HepG2 (cell line): ENCODE data around the gene GHSR. TPM values are rescaled to one million over a fixed set of nuclear protein-coding genes. Genes with fewer than 3 reads are reported as not detected.

ENCODE experiments used
- ATAC-seq: fragments of 200-7000 bp; cut with Tn5 transposase; 3 replicates; pipeline ENCODE4 v1.9.1; 2020; ENCODE audit warnings: mild to moderate bottlenecking, moderate library complexity
- BruUV-seq: library from RNA; stranded (reverse); fragments of 400-500 nt; replicated peaks from 2 replicates; lab custom pipeline; 2021; lab: Mats Ljungman, UMichigan
- CTCF ChIA-PET: fragments of 300-600 bp; formaldehyde crosslinking; extraction: SDS; loops from one replicate; lab custom pipeline; 2021; ENCODE audit warnings: low total read pairs, inconsistent platforms, low intra/inter-chr PET ratio; lab: Yijun Ruan, JAX
- POLR2A ChIA-PET: fragments of 350-600 bp; sonication (Branson Sonifier 250); formaldehyde crosslinking; loops from one replicate; lab custom pipeline; 2020; ENCODE audit warnings: antibody characterized with exemption, inconsistent platforms; lab: Yijun Ruan, JAX
- DNase-seq: peaks from one replicate; pipeline ENCODE4 v3.0.0-alpha.2; 2015; ENCODE audit warnings: low spot score
- FAIRE-seq: peaks from 3 replicates; lab custom pipeline; 2011; peaks lifted over from hg19 to GRCh38; lab: Jason Lieb, UNC
- H2AFZ ChIP-seq: one replicate; pipeline ENCODE4 v1.6.1; 2011; ENCODE audit warnings: low read length, inconsistent platforms
- H3K27ac ChIP-seq: fragments of 300-600 bp; 3 replicates; pipeline ENCODE4 v1.8.0; 2011; ENCODE audit warnings: mixed run types, mild to moderate bottlenecking, mixed read lengths, low read length, inconsistent platforms; ENCODE audit not compliant: insufficient read depth; ENCODE audit errors: extremely low read length
- H3K27me3 ChIP-seq, 2 experiments: fragments of 200-600 bp in 1 of 2; 2 replicates in 1 of 2; 3 replicates in 1 of 2; pipeline versions ENCODE4 v1.6.0 to v1.8.0; 2011; ENCODE audit warnings: low read length in 2 of 2, mild to moderate bottlenecking in 2 of 2, moderate library complexity in 2 of 2, inconsistent platforms in 1 of 2; ENCODE audit not compliant: insufficient read depth in 2 of 2, control insufficient read depth in 1 of 2
- H3K36me3 ChIP-seq, 2 experiments: fragments of 200-600 bp in 1 of 2; replicated peaks in 1 of 2; 2 replicates in 1 of 2; 3 replicates in 1 of 2; pipeline versions ENCODE4 v1.5.1 to v1.8.0; 2011; ENCODE audit warnings: low read length in 2 of 2, inconsistent platforms in 1 of 2; ENCODE audit not compliant: insufficient read depth in 2 of 2, control insufficient read depth in 1 of 2
- H3K4me1 ChIP-seq: 2 replicates; pipeline ENCODE4 v1.5.1; 2012; ENCODE audit warnings: low read length, inconsistent platforms; ENCODE audit not compliant: insufficient read depth
- H3K4me2 ChIP-seq: 2 replicates; pipeline ENCODE4 v1.6.0; 2011; ENCODE audit warnings: low read depth, low read length, inconsistent platforms
- H3K4me3 ChIP-seq, 3 experiments: fragments of 200-600 bp in 1 of 3; sonication (generic), shearing (Covaris generic) in 1 of 3; replicated peaks in 1 of 3; 2 replicates each; pipeline ENCODE4 v1.5.1; 2011 to 2016; ENCODE audit warnings: low read length in 3 of 3, inconsistent platforms in 2 of 3, low read depth in 2 of 3, mild to moderate bottlenecking in 2 of 3, control low read depth in 1 of 3, mixed read lengths in 1 of 3; ENCODE audit not compliant: insufficient read depth in 1 of 3
- H3K79me2 ChIP-seq: one replicate; pipeline ENCODE4 v1.6.1; 2011; ENCODE audit warnings: low read length, inconsistent platforms; ENCODE audit not compliant: insufficient read depth
- H3K9ac ChIP-seq: 2 replicates; pipeline ENCODE4 v1.6.0; 2011; ENCODE audit warnings: mild to moderate bottlenecking, low read depth, low read length, inconsistent platforms; ENCODE audit not compliant: insufficient read depth
- H3K9me3 ChIP-seq: 2 replicates; pipeline ENCODE4 v1.5.1; 2012; ENCODE audit warnings: mild to moderate bottlenecking, low read length
- H4K20me1 ChIP-seq: 2 replicates; pipeline ENCODE4 v1.6.0; 2011; ENCODE audit warnings: inconsistent platforms, mild to moderate bottlenecking, low read length, moderate library complexity; ENCODE audit not compliant: insufficient read depth
- GLI4 ChIP-seq: sonication (generic); formaldehyde crosslinking; IDR thresholded peaks from 2 replicates; pipeline ENCODE4 v1.5.1; 2020; ENCODE audit warnings: missing genetic modification reagents, mild to moderate bottlenecking, moderate library complexity, borderline replicate concordance
- NR2C2 ChIP-seq: sonication (generic); formaldehyde crosslinking; IDR thresholded peaks from 2 replicates; pipeline ENCODE4 v1.4.0; 2020; ENCODE audit warnings: missing genetic modification reagents, mild to moderate bottlenecking, moderate library complexity, borderline replicate concordance
- SMARCE1 ChIP-seq: fragments of 450-650 bp; IDR thresholded peaks from 2 replicates; pipeline ENCODE4 v1.6.1; 2017; ENCODE audit warnings: borderline replicate concordance
- ZFYVE20 ChIP-seq: sonication (generic); formaldehyde crosslinking; IDR thresholded peaks from 2 replicates; pipeline ENCODE4 v1.8.0; 2023; ENCODE audit warnings: low read depth, mild to moderate bottlenecking, moderate library complexity, missing genetic modification reagents, borderline replicate concordance
- ZNF788 ChIP-seq: sonication (generic); formaldehyde crosslinking; IDR thresholded peaks from 2 replicates; pipeline ENCODE4 v1.5.0; 2020; ENCODE audit warnings: mild to moderate bottlenecking, missing genetic modification reagents, borderline replicate concordance
- ZSCAN29 ChIP-seq: sonication (generic); formaldehyde crosslinking; conservative IDR thresholded peaks from 2 replicates; pipeline ENCODE4 v1.4.0; 2020; ENCODE audit warnings: mild to moderate bottlenecking, missing genetic modification reagents
- WGBS: methylation state at CpG from one replicate; pipeline ENCODE4 v1.1.6; 2017; ENCODE audit warnings: low lambda C conversion rate; 5-methylcytosine and 5-hydroxymethylcytosine counted together
- in situ Hi-C: cut with HindIII; loops from 2 replicates; pipeline ENCODE4 v1.10.0; 2017; ENCODE audit warnings: low pct_unique_long_range_greater_than_20kb; ENCODE audit not compliant: extremely low pct_ligation_motif_present
- intact Hi-C: fragments of 100-400 bp; cut with micrococcal nuclease; formaldehyde crosslinking; loops from one replicate; pipeline ENCODE4 v1.10.0; 2022; ENCODE audit not compliant: unreplicated experiment
- polyA plus RNA-seq, 8 experiments: library from polyadenylated mRNA; depleted of rRNA in 3 of 8; stranded (reverse) in 7 of 8; unstranded in 1 of 8; fragments of >200 nt; fragmentation: Illumina TruSeq in 4 of 8; extraction: Trizol in 4 of 8; gene quantifications; 2 replicates each; pipeline versions ENCODE4 v1.2.1 to v1.2.3, GENCODE V29; 2011 to 2016; ENCODE audit warnings: low read depth in 4 of 8, missing spikeins in 1 of 8, mixed read lengths in 1 of 8; ENCODE audit not compliant: insufficient read depth in 1 of 8
- total RNA-seq, 5 experiments: library from RNA; depleted of rRNA; stranded (reverse); fragments of >200 nt; fragmentation: Illumina TruSeq; extraction: Trizol; gene quantifications; 2 replicates each; pipeline ENCODE4 v1.2.3, GENCODE V29; 2016; ENCODE audit warnings: low read depth in 1 of 5
- TF ChIP-seq, protein P1 (sequence below): sonication (generic); formaldehyde crosslinking; IDR thresholded peaks from 2 replicates; pipeline ENCODE4 v1.4.0; 2020; ENCODE audit warnings: low read depth, mild to moderate bottlenecking, missing genetic modification reagents
- TF ChIP-seq, protein P2 (sequence below): sonication (generic); formaldehyde crosslinking; IDR thresholded peaks from 2 replicates; pipeline ENCODE4 v1.4.0; 2020; ENCODE audit warnings: mild to moderate bottlenecking, missing genetic modification reagents
- TF ChIP-seq, protein P3 (sequence below): sonication (generic); formaldehyde crosslinking; IDR thresholded peaks from 2 replicates; pipeline ENCODE4 v1.5.0; 2020; ENCODE audit warnings: mild to moderate bottlenecking, missing genetic modification reagents, moderate library complexity
- TF ChIP-seq, protein P4 (sequence below): IDR thresholded peaks from 2 replicates; pipeline ENCODE4 v1.6.1; 2016; ENCODE audit warnings: mild to moderate bottlenecking, missing biosample characterization, missing genetic modification reagents

GHSR gene
- total and polyA plus RNA-seq, 2 of the 13 experiments (the other 11 are each of a cell fraction or from before 2014, with no cell fraction given): not detected

DNA sequence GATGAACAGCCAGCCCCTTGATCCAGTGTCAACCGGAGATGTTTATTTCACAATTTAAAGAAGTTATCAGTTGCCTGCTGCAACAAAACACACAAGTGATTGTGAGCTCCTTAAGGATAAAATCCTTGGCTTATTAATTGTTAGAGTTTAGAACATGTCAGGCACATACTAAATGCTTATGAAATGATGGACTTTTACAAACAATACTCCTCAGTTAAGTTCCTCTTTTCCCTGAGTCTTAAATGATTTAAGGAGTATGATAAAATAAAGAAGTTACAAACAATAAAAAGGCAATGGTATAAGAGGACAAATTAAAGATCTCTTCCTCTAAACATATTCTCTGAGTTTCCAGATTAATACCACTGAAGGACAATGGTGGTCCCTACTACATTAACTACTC lies 5.7 kb downstream of the GHSR start:
- no TSS peak for BruUV-seq
- 6% methylated on average over 1 of the region's 1 CpG for WGBS
- no peak for FAIRE-seq
- Histone ChIP-seq H3K27me3 (peaks cover 1 to 10% of the 10 kb centered on the region in 2 experiments; a peak in 2 of 5 replicates), H4K20me1 (no peaks in the 10 kb centered on the region), H3K4me2 (no peak overlapping the region), H3K4me3 (no peak overlapping the region), H3K79me2 (no peaks in the 10 kb centered on the region), H3K9me3 (no peaks in the 10 kb centered on the region), H3K27ac (no peak overlapping the region), H3K36me3 (no peaks in the 10 kb centered on the region), H3K9ac (no peak overlapping the region), H2AFZ (no peak overlapping the region)
- POLR2A ChIA-PET: no interaction called here
- intact Hi-C loops (no loop called here), in situ Hi-C loops (no loop called here)
- no peak for ATAC-seq
- TF ChIP-seq, protein P1, sequence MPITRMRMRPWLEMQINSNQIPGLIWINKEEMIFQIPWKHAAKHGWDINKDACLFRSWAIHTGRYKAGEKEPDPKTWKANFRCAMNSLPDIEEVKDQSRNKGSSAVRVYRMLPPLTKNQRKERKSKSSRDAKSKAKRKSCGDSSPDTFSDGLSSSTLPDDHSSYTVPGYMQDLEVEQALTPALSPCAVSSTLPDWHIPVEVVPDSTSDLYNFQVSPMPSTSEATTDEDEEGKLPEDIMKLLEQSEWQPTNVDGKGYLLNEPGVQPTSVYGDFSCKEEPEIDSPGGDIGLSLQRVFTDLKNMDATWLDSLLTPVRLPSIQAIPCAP (CRISPR knock-in tag): no peak
- TF ChIP-seq ZFYVE20 (no peak), ZNF788 (CRISPR knock-in tag) (no peak), ZSCAN29 (no peak), NR2C2 (CRISPR knock-in tag) (no peak), SMARCE1 (no peak), GLI4 (no peak)
- TF ChIP-seq, protein P2, sequence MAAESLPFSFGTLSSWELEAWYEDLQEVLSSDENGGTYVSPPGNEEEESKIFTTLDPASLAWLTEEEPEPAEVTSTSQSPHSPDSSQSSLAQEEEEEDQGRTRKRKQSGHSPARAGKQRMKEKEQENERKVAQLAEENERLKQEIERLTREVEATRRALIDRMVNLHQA (CRISPR knock-in tag): no peak
- TF ChIP-seq, protein P3, sequence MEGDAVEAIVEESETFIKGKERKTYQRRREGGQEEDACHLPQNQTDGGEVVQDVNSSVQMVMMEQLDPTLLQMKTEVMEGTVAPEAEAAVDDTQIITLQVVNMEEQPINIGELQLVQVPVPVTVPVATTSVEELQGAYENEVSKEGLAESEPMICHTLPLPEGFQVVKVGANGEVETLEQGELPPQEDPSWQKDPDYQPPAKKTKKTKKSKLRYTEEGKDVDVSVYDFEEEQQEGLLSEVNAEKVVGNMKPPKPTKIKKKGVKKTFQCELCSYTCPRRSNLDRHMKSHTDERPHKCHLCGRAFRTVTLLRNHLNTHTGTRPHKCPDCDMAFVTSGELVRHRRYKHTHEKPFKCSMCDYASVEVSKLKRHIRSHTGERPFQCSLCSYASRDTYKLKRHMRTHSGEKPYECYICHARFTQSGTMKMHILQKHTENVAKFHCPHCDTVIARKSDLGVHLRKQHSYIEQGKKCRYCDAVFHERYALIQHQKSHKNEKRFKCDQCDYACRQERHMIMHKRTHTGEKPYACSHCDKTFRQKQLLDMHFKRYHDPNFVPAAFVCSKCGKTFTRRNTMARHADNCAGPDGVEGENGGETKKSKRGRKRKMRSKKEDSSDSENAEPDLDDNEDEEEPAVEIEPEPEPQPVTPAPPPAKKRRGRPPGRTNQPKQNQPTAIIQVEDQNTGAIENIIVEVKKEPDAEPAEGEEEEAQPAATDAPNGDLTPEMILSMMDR (CRISPR knock-in tag): no peak
- TF ChIP-seq, protein P4, sequence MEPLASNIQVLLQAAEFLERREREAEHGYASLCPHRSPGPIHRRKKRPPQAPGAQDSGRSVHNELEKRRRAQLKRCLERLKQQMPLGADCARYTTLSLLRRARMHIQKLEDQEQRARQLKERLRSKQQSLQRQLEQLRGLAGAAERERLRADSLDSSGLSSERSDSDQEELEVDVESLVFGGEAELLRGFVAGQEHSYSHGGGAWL (CRISPR knock-in tag): no peak
- TF ChIP-seq, all 625 proteins: peak for 0
- H3K4me1 ChIP-seq: no peaks in the 10 kb centered on the region
- no peak for DNase-seq
- CTCF ChIA-PET: no interaction called here
